Posterior vena cava (tissue), 2 donors: Measurements from ENCODE around the gene UTF1. TPM values are rescaled to one million over a fixed set of nuclear protein-coding genes. Genes with fewer than 3 reads are reported as not detected.

Source experiments
- DNase-seq: peaks from one replicate; pipeline ENCODE4 v3.0.0-alpha.2; 2020; ENCODE audit warnings: low spot score
- intact Hi-C, 2 donors: fragments of 100-400 bp; cut with DNase I; formaldehyde crosslinking; loops; one replicate each; pipeline versions ENCODE4 v1.14.1 to v1.14.2; 2022 to 2023
- total RNA-seq, 2 donors: library from RNA; stranded (reverse); fragmentation: NEBNext Ultra II Directional; extraction: Animal tissue kit (Norgen Biotek cat#: 25700); gene quantifications; one replicate each; pipeline ENCODE4 v1.2.1, GENCODE V29; 2021
- donor health status: DM: yes; HTN: yes; CAD: no.
- donor health status: DM: yes; HTN: yes; CAD: no.

The UTF1 gene
- total RNA-seq, 2 donors from 2014 or later, result not detected

DNA sequence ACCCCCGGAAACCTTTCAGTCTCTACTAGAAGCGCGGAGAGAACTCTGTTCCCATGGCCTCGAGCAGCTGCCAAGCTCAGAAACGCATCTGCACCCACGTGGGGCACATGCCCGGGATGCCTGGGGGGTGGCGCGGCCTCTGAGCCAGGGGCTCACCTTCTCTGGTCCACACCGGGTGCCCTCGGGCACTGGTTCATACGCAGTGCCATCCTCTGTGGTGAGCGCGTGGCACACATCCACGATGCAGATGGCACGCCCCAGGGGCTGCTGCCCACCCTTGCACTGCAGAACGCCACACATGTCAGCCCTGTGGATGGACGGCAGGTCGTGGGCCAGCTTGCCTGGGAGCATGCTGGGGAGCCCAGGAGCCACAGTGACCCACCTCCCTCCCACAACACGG, 40.2 kb downstream of the UTF1 start:
- intact Hi-C loops, result no loop called here
- DNase-seq, result no peak

DNA sequence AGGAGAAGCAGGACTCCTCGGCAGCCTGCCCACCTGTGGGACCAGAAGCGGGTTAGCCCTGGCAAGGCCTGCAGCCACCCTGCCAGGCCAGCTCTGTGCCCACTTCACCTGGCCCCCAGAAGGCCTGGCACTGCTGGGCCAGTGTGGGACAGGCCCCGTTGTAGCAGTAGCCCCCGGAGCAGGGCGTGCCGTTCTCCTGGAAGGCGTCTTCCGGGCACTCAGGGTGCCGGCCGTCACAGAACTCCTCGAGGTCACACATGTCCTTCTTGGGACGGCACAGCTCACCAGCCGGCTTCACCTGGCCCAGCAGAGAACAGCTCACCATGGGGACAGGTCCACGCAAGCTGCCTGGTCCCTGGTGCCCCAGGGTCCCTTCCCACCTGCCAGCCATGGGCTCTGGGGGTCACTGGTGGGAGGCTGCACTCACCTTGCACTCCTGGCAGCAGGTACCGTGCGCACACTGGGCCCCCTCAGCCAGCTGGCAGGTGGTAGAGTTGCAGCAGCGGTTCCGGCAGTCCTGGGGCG, 40.8 kb downstream of the UTF1 start:
- DNase-seq, result no peak
- intact Hi-C loops, result no loop called here

DNA sequence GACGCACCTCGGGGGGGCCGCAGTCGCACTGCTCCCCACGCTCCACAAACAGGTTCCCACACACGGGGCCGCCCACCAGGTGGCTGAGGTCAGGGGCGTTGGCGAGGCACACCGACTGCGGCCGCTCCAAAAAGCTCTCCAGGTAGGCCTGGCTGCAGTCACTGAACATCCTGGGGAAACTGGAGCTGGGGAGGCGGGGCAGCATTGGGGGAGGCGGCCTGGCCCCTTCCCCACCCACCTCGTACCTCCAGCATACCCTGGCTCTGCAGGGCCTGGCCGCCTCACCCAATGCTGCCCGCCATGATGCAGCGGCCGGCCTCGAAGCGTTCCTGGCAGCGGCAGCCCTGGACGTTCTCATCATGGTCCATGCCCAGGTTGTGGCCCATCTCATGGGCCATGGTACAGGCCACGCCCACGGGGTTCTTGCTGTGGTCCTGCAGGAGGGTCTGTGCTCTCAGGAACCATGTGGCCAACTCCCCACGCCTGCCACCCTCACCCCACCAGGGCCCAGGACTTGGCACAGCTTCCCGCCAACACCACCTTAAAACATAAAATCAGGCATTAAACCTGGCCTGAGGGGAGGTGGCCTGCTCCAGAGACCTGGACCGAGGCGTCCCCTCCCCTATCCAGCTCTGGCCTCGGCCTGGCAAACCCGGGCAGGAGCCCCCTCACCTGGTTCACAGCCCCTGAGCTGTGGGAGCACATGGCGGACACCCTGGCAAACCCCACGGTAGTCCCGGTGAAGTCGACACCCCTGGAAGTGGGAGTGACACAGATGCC, 41.7 kb downstream of the UTF1 start:
- intact Hi-C loops, result no loop called here
- no peak for DNase-seq

DNA sequence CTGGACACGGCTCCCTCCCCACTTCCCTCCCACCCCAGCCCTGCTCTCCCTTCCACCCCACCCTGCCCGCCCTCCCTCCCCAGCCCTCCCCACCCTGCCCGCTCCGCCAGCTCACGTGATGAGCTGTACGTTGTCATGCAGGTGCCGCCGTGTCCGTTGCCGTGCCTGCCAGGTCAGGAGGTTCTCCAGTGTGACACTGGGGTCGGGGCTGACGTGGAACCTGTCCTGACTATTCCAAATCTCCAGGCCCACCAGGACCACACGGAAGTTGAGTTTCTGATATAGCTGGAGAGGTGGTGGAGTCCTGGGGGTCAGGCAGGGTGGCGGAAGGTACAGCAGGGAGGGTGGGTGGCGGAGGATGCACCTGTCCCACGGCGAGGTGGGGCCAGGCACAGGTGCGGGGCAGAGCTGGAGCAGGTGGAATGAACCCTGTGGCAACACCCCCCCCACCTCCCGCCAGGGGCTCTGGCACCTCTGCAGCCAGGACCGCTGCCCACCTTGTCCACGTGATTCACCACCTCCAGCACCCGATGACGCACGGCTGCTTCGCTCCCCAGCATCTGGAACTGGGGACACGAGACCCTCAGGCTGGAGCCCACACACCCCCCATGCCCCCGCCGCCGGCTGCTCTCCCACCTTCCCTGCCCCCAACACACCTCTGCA, 42.4 kb downstream of the UTF1 start:
- intact Hi-C loops, result no loop called here
- DNase-seq, result no peak

DNA sequence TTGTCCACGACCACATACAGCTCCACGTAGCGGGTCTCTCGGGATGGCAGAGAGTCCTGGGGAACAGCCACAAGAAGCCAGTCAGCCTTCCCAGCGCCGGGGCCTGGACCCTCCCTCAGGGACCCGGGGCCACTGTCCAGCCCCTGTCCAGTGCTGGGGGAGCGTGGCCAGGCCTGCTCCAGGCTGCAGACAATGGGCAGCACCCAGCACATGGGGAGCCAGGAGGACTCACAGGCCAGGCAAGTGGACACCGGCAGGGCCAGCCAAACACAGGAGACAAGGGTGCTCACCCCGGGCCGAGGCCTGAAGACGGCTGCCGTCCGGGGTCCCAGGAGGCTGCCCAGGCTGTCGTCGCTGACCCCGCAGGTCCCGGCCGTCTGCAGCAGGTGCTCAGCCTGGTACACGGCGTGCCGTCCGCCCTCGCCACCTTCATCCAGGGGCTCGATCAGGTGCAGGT, 43.0 kb downstream of the UTF1 start:
- no peak for DNase-seq

DNA sequence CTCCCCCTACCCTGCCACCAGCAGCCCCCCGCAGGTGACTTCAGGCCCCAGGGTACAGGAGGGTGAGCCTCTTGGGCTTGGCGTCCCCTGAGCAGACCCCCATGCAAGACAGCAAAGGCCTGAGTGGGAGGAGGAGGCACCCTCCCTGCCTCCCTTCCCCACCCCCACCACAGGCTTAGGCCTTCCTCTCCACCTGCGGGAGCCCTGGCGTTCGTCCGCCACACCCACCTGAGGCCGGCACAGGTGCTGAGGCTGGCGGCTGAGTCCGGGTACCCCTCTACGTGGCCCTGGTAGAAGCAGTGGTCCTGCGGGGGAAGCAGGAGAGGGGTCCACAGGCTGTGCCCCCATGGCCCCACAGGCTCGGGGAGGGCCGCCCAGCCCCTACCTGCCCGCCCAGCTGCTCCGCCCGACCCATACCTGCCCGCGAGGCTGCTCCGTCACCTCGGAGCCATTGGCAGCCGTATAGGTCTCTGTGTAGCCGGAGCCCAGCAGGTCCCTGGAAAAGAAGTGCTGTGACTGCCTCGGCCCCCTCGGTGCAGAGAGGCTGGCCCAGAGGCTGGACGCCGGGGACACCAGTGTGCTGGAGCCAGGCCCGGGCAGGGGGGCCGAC, 43.6 kb downstream of the UTF1 start:
- no peak for DNase-seq
- intact Hi-C loops, result no loop called here

More for the DNA sequence above, 43.0 kb downstream of the UTF1 start:
- intact Hi-C loops, result no loop called here

DNA sequence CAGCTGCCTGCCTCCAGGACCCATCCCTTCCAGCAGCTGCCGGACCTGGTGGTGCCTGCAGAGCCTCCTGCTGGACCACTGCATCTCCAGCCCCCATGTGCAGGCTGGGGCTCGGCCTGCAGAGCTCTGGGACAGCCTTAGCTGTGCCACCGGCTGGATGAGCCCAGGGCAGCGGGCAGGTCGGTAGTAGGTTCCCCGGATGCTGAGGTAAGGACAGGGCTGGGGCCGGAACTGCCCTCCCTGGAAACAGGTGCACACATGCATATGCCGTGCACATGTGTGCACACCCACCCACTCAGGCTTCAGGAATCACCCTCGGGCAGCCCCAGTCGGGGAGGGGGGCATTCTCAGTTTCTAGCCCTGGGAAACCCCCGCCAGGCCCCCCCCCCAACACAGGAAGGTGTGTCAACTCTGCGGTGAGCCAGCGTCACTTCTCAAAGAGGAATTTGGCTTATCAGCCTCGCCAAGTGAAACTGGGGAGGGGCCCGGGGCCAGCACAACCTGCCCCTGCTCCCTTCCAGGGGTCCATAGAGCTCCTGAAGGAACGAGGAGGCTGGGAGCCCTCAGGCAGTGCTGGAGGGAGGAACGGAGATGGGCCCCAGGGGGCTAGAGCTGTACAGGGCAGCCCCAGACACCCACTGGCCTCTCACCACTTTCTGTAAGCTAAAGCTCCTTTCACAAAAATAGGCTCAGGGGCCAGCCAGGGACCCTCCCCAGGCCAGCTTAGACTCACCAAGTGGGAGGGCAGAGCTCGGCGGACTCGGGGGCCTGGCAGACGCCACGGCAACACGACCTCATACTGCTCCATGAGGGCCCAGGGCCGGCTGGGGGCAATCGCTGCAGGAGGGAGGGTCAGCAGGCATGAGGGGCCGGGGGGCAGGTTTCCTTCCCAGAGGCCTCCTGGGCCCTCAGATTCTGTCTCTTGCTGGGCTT, 45.0 kb downstream of the UTF1 start:
- no peak for DNase-seq
- intact Hi-C loops, result no loop called here

DNA sequence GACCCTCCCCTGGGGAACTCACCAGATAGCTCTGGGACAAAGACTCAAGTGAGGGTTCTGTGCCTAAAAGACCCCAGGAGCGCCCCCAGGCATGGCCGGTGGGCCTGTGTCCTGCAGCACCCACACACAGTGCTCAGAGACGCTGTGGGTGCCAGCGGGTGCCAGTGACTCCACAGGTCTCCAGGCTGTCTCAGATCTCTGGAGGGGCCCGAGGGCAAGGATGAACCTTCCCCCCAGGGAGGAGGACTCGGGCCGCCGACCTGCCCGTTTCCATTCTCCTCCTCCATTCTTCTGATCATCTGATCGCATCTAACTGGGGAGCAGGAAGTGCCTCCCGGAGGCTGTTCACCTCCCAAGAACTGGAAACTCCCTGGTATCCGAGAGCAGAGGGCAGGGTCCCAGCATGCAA, 45.7 kb downstream of the UTF1 start:
- intact Hi-C loops, result no loop called here
- no peak for DNase-seq

DNA sequence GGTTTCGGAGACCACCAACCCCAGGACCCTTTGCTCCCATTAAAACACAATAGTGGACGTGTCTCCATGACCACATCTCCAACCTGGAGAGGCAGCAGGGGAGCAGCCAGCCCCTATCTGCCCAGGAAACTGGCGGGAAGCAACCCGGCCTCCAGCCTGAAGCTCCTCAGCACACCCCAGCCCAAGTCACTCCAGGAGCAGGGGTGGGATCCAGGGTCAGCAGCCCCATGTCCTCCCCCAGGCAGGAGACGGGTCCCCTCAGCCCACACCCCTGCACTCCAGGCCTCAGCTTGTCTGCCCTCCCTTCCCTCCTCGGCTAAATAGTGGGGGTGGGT, 46.0 kb downstream of the UTF1 start:
- DNase-seq, result no peak
- intact Hi-C loops, result no loop called here

DNA sequence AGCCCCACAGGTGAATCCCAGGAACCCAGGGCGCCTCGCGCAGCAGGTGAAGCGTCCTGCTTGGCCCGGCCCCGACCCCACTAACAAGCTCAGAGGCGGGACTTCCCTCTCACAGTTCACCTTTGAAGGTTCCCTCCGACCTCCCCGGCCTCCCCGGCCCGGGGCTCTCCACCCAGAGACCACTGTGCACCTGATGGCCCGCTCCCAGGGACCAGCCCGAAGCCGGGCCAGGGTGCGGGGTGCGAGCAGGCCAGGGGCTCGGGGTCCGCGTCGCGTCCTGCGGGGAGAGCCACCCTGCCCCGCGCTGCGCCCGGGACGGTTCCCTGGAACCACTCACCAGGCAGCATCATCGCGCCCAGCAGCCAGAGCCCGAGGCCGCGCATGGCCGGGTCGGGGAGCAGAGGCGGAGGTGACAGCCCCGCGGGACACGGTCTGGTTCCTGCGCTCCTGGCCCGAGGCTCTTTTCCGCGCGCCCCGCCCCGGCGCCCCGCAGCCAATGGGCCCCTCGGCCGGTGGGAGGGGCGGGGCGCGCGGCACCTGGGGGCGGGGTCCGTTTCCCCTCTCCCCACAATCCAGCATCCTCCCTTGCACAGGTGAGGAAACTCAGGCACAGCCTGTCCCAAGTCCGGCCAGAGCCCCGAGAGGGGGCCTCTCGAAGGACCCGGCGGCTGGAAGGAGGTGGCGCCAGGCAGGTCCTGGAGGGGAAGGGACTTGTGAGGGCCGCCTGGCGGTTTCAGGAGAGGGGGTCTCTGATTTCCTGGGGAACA, 46.6 kb downstream of the UTF1 start, which contains the start of gene ADAM8:
TSS of gene ADAM8 (minus strand) at position 434 of the 767 bp plus-strand sequence. CDS start at position 383, 51 bp downstream.
- intact Hi-C loops, result no loop called here
- DNase-seq, result no peak

DNA sequence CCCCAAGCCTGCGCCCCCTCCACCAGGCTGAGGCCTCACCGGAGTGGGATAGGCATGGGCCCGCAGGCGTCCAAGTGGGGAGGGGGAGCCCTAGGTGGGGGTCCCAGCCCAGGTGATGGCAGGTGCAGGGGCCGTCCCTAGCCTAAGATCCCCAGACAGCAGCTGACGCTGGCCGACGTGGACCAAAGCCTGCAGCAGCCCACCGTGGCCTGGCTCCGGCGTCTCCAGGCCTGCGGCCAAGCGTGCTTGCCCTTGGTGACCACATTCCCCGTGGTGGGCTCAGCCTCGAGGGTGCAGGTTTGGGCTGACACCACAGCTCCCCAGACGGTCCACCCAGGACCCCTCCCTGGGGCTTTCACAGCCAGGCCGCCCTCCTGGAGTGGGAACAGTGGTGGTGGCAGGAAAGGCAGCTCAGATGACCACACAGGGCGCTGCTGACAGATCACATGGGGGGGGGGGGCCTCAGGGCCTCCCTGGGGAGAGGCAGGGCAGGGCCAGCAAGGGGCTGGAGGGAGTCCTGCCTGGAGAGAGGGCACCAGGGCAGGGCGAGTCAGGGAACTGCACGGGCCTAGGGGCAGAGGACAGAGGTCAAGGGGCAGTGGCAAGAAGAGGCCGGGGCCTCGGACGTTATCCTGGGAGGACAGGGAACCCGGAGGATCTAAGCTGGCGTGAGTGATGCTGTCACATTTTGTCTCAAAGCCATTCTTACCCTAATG, 47.4 kb downstream of the UTF1 start:
- DNase-seq, result no peak
- intact Hi-C loops, result no loop called here

DNA sequence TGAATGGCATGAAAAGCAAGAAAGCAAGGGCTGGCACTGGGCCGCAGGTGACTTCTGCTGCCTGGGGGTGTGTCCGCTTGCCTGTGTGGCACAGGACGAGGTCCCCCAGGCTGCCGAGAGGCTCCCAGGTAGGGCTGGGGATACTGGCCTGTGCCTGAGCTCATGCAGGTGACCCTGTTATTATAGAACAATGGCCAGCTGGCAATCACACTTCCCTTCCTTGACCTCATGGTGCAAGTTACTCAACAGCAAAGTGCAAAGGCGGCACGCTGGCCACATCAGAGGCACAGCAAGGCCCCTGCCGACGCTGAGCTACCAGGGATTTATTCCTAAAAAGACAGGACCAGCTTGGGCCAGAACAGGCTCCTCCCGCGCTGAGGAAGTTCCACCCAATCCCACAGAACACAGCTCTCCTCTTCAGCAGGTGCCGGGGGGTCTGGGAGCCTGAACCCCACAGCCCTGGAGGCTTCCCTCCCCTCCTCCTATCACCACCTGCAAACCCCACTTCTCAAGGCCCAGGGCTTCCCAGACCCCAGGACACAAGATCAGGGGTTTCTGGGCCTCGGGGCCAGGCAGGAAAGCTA, 48.1 kb downstream of the UTF1 start:
- intact Hi-C loops, result no loop called here

DNA sequence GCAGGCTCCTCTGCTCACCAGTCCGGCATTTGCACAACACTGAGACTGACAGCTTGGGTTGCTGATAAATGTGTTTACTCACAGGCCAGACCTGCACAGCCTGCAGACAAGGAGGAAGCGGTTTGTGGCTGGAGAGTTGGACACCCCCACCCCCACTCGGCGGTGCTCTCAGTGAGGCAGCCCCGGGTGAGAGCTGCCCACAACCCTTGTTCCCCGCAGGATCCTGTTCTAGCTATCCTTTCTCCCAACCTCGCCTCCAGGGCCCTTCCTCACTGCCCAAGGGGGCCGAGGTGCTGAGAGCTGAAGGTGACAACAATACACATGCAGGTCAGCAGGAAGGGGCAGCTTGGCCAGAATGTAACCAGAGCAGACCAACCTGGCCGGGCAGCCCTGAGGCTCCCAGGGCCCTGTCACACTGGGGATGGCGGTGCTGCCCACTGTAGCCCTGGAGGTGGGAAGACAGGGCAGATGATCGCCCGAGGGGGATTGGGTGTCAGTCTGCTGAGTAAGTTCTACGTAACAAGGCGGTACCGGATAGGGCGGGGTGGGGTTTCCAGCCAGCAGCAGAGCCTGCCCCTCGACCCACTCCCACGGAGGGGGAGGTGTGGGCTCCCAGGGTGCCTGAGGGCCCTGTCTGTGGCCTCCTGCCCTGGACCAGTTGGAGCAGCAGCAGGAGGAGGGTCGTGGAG, 48.7 kb downstream of the UTF1 start:
- intact Hi-C loops, result no loop called here
- no peak for DNase-seq

More for the DNA sequence above, 48.1 kb downstream of the UTF1 start:
- DNase-seq, result no peak

DNA sequence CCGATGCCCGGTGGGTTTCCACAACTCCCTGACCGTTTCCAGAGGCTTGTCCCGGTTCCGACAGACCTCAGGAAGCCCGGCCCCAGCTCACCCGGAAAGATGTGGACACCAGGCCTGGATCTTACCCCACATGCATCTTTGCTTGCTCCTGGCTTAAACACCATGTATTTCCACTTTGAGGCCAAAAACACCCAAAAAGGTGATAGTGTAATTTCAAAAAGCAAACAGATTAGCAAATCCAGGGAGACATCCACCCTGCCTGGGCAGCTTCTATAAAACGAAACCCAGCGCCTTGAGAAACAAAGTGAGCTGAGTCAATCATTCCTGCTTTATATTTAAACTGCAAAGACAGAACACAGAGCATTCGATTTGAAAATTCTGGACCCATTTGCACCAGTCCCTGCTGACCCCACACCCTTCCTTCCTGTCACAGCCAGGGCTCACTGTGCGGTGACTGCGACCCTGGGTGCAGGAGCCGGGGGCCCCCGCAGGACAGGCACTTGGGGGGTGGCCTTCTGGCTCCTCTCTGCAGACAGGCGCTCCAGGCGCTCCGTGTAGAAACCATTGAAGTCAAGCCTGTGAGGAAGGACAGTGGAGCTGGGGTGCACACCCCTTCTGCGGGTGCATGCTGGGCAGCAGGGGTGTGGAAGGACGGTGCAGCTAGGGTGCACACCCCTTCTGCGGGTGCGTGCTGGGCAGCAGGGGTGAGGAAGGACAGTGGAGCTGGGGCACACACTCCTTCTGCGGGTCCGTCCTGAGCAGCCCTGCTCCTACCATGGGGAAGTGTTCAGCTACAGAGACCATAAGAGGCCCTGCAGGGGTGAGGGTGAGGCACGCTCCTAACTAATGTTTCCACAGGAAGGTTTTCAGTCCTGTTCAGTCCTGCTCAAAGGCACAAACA, 49.6 kb downstream of the UTF1 start:
- intact Hi-C loops, result no loop called here
- DNase-seq, result no peak

DNA sequence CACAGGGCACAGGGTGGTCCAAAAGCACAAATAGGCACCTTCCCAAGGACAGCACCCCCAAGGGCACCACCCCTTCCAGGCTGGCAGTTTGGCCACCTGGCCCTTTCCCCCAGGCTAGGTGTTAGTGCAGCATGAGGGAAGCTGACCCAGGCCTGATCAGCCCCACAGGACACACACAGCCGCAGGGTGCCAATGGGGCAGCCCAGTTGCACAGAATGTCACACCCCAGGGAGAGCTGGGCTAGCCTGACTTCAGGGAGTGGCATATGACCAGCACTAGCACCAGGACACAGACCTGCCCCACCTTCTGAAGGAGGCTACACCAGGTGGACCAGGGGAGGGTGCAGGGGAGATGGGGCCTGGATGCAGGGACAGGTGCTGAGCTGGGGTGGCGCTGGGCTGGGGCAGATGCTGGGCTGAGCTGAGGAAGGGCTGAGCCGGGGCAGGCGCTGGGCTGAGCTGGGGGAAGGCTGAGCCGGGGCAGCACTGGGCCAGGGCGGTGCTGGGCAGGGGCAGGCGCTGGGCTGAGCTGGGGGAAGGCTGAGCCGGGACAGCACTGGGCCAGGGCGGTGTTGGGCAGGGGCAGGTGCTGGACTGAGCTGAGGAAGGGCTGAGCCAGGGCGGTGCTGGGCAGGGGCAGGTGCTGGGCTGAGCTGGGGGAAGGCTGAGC, 50.5 kb downstream of the UTF1 start:
- no peak for DNase-seq
- intact Hi-C loops, result no loop called here
